Neuronal stem cell (in vitro differentiated cells): Measurements from ENCODE around the gene FFAR4.

Experiments used
- DNase-seq: peaks from one replicate; pipeline ENCODE4 v3.0.0-alpha.2; 2013; ENCODE audit warnings: low spot score
- H2AFZ ChIP-seq: one replicate; pipeline ENCODE4 v1.6.1; 2013; ENCODE audit warnings: mild to moderate bottlenecking, low read length, inconsistent platforms
- H2AK5ac ChIP-seq: 2 replicates; pipeline ENCODE4 v1.6.1; 2013; ENCODE audit warnings: low read depth, mild to moderate bottlenecking, inconsistent platforms, low read length, moderate library complexity, mixed read lengths
- H2BK120ac ChIP-seq: 2 replicates; pipeline ENCODE4 v1.6.1; 2013; ENCODE audit warnings: low read depth, mild to moderate bottlenecking, inconsistent platforms, low read length, moderate library complexity, mixed read lengths
- H2BK12ac ChIP-seq: one replicate; pipeline ENCODE4 v1.6.1; 2013; ENCODE audit warnings: low read length, inconsistent platforms
- H2BK15ac ChIP-seq: 2 replicates; pipeline ENCODE4 v1.6.1; 2013; ENCODE audit warnings: mild to moderate bottlenecking, low read length, inconsistent platforms, mixed read lengths
- H2BK5ac ChIP-seq: one replicate; pipeline ENCODE4 v1.6.1; 2013; ENCODE audit warnings: inconsistent platforms, mild to moderate bottlenecking, low read length, moderate library complexity
- H3K14ac ChIP-seq: one replicate; pipeline ENCODE4 v1.6.1; 2013; ENCODE audit warnings: low read length, inconsistent platforms
- H3K18ac ChIP-seq: 2 replicates; pipeline ENCODE4 v1.6.1; 2013; ENCODE audit warnings: low read length, inconsistent platforms
- H3K23ac ChIP-seq: 2 replicates; pipeline ENCODE4 v1.6.1; 2013; ENCODE audit warnings: low read depth, mild to moderate bottlenecking, mixed read lengths, low read length, inconsistent platforms; ENCODE audit not compliant: poor library complexity
- H3K27ac ChIP-seq: replicated peaks from 3 replicates; pipeline ENCODE4 v1.5.1; 2013; ENCODE audit warnings: low read length, inconsistent platforms
- H3K27me3 ChIP-seq, 3 experiments: 2 replicates each; pipeline ENCODE4 v1.6.1; 2013; ENCODE audit warnings: low read length in 3 of 3, mild to moderate bottlenecking in 2 of 3, inconsistent platforms in 1 of 3, low read depth in 1 of 3, mixed read lengths in 1 of 3, moderate library complexity in 1 of 3; ENCODE audit not compliant: control insufficient read depth in 3 of 3, insufficient read depth in 3 of 3
- H3K36me3 ChIP-seq, 2 donors: replicated peaks in 1 of 2; 2 replicates each; pipeline ENCODE4 v1.6.1; 2013; ENCODE audit warnings: low read length in 2 of 2; ENCODE audit not compliant: control insufficient read depth in 2 of 2, insufficient read depth in 2 of 2
- H3K4ac ChIP-seq: 2 replicates; pipeline ENCODE4 v1.6.1; 2013; ENCODE audit warnings: inconsistent platforms, mild to moderate bottlenecking, low read length, moderate library complexity
- H3K4me1 ChIP-seq, 2 donors: 1 replicate in 1 of 2; 2 replicates in 1 of 2; pipeline ENCODE4 v1.6.1; 2013; ENCODE audit warnings: low read length in 2 of 2, low read depth in 1 of 2; ENCODE audit not compliant: control insufficient read depth in 2 of 2, insufficient read depth in 1 of 2
- H3K4me2 ChIP-seq: one replicate; pipeline ENCODE4 v1.6.1; 2013; ENCODE audit warnings: mild to moderate bottlenecking, low read length, inconsistent platforms; ENCODE audit not compliant: insufficient read depth, poor library complexity, severe bottlenecking
- H3K4me3 ChIP-seq, 2 donors: 2 replicates each; pipeline ENCODE4 v1.5.1; 2013; ENCODE audit warnings: low read length in 2 of 2, mild to moderate bottlenecking in 2 of 2, inconsistent platforms in 1 of 2, moderate library complexity in 1 of 2
- H3K79me1 ChIP-seq: one replicate; pipeline ENCODE4 v1.6.1; 2013; ENCODE audit warnings: low read depth, mild to moderate bottlenecking, inconsistent platforms, low read length, moderate library complexity
- H3K9ac ChIP-seq: one replicate; pipeline ENCODE4 v1.6.1; 2013; ENCODE audit warnings: mild to moderate bottlenecking, low read depth, low read length, inconsistent platforms; ENCODE audit not compliant: poor library complexity
- H3K9me3 ChIP-seq, 2 donors: replicated peaks in 1 of 2; 2 replicates each; pipeline versions ENCODE3 to v1.6.1; 2013; ENCODE audit warnings: low read length in 2 of 2, mild to moderate bottlenecking in 2 of 2, inconsistent platforms in 1 of 2, low read depth in 1 of 2, mixed read lengths in 1 of 2, moderate library complexity in 1 of 2; ENCODE audit not compliant: control insufficient read depth in 2 of 2, insufficient read depth in 1 of 2
- H4K8ac ChIP-seq: one replicate; pipeline ENCODE4 v1.6.1; 2013; ENCODE audit warnings: low read depth, mild to moderate bottlenecking, inconsistent platforms, low read length, moderate library complexity
- H4K91ac ChIP-seq: one replicate; pipeline ENCODE4 v1.6.1; 2013; ENCODE audit warnings: low read length, low read depth, mild to moderate bottlenecking, inconsistent platforms; ENCODE audit not compliant: poor library complexity
- WGBS, 2 donors: extraction: QIAGEN DNeasy Blood & Tissue Kit; methylation state at CpG; one replicate each; pipeline ENCODE4 v1.1.7; 2013; ENCODE audit warnings: missing lambda C conversion rate in 2 of 2, mixed read lengths in 1 of 2; ENCODE audit not compliant: insufficient read length in 2 of 2, insufficient replicate concordance in 1 of 2; ENCODE audit errors: extremely low coverage in 2 of 2; 5-methylcytosine and 5-hydroxymethylcytosine counted together

The FFAR4 gene

GRCh38 chr10:93548376-93549071 lies 17.9 kb upstream of the FFAR4 start:
- Histone ChIP-seq H2BK120ac (no peak overlapping the region), H3K14ac (no peak overlapping the region), H3K4me1 (peaks cover 0 to 2% of the 10 kb centered on the region in 2 donors), H3K23ac (no peak overlapping the region), H2AFZ (no peak overlapping the region), H2BK15ac (no peak overlapping the region), H2BK5ac (no peak overlapping the region), H3K27ac (no peak overlapping the region), H4K8ac (no peak overlapping the region), H4K91ac (no peak overlapping the region), H3K36me3 (no peaks in the 10 kb centered on the region), H2BK12ac (no peak overlapping the region), H2AK5ac (no peak overlapping the region), H3K18ac (no peak overlapping the region), H3K4me3 (no peak overlapping the region), H3K9me3 (peaks cover 0 to 2% of the 10 kb centered on the region in 2 donors), H3K27me3 (peaks cover 0 to 3% (median 0%) of the 10 kb centered on the region in 3 experiments), H3K79me1 (no peaks in the 10 kb centered on the region), H3K9ac (no peak overlapping the region), H3K4ac (no peak overlapping the region), H3K4me2 (no peak overlapping the region)
- no peak for DNase-seq
- no CpG with 5 or more reads among the region's 5 CpGs for WGBS, 2 donors

- no peak for DNase-seq
- peaks cover 0 to 3% (median 0%) of the 10 kb centered on the region in 3 experiments for H3K27me3 ChIP-seq
- no peak overlapping the region for H3K23ac ChIP-seq
- no peak overlapping the region for H3K18ac ChIP-seq
- H3K4me2 ChIP-seq, result no peak overlapping the region
- no peak overlapping the region for H2BK120ac ChIP-seq
- no CpG with 5 or more reads among the region's 4 CpGs for WGBS, 2 donors
- no peak overlapping the region for H3K4ac ChIP-seq
- no peak overlapping the region for H4K8ac ChIP-seq
- H3K27ac ChIP-seq, result no peak overlapping the region
- no peak overlapping the region for H2BK15ac ChIP-seq
- H3K79me1 ChIP-seq, result no peaks in the 10 kb centered on the region
- H3K36me3 ChIP-seq, result no peaks in the 10 kb centered on the region
- no peak overlapping the region for H2AK5ac ChIP-seq
- no peak overlapping the region for H3K4me3 ChIP-seq
- no peak overlapping the region for H3K14ac ChIP-seq
- H2BK5ac ChIP-seq, result no peak overlapping the region
- peaks cover 0 to 4% of the 10 kb centered on the region in 2 donors for H3K4me1 ChIP-seq
- peaks cover 0 to 2% of the 10 kb centered on the region in 2 donors for H3K9me3 ChIP-seq
- H2BK12ac ChIP-seq, result no peak overlapping the region
- no peak overlapping the region for H4K91ac ChIP-seq
- no peak overlapping the region for H3K9ac ChIP-seq
- H2AFZ ChIP-seq, result no peak overlapping the region
Measured at GRCh38 chr10:93550606-93551005, 15.9 kb upstream of the FFAR4 start.

GRCh38 chr10:93552780-93553179 lies 13.7 kb upstream of the FFAR4 start:
- WGBS, 2 donors, result no CpG with 5 or more reads among the region's 3 CpGs
- H3K4me1 ChIP-seq, result peaks cover 0 to 4% of the 10 kb centered on the region in 2 donors
- no peak overlapping the region for H3K9ac ChIP-seq
- H3K27me3 ChIP-seq, result peaks cover 0 to 3% (median 0%) of the 10 kb centered on the region in 3 experiments
- H3K14ac ChIP-seq, result no peak overlapping the region
- no peak overlapping the region for H3K23ac ChIP-seq
- no peak overlapping the region for H2AK5ac ChIP-seq
- no peak overlapping the region for H4K91ac ChIP-seq
- no peak overlapping the region for H2BK15ac ChIP-seq
- no peak overlapping the region for H2BK5ac ChIP-seq
- no peak overlapping the region for H3K27ac ChIP-seq
- H3K4ac ChIP-seq, result no peak overlapping the region
- H3K79me1 ChIP-seq, result no peaks in the 10 kb centered on the region
- no peaks in the 10 kb centered on the region for H3K9me3 ChIP-seq
- H3K36me3 ChIP-seq, result no peaks in the 10 kb centered on the region
- H3K4me2 ChIP-seq, result no peak overlapping the region
- no peak overlapping the region for H3K18ac ChIP-seq
- no peak overlapping the region for H2AFZ ChIP-seq
- no peak overlapping the region for H4K8ac ChIP-seq
- no peak overlapping the region for H3K4me3 ChIP-seq
- no peak overlapping the region for H2BK12ac ChIP-seq
- no peak overlapping the region for H2BK120ac ChIP-seq
- DNase-seq, result no peak

GRCh38 chr10:93553482-93554315 lies 12.8 kb upstream of the FFAR4 start:
- Histone ChIP-seq H4K91ac (no peak overlapping the region), H3K9me3 (no peaks in the 10 kb centered on the region), H3K14ac (no peak overlapping the region), H3K4me3 (no peak overlapping the region), H3K79me1 (no peaks in the 10 kb centered on the region), H2BK5ac (no peak overlapping the region), H3K27me3 (peaks cover 0 to 10% (median 0%) of the 10 kb centered on the region in 3 experiments), H3K27ac (no peak overlapping the region), H3K18ac (no peak overlapping the region), H3K4me1 (peaks cover 0 to 2% of the 10 kb centered on the region in 2 donors), H2BK12ac (no peak overlapping the region), H2AFZ (peak overlapping the region; percentile 70), H4K8ac (no peak overlapping the region), H2BK15ac (no peak overlapping the region), H2BK120ac (no peak overlapping the region), H3K4me2 (no peak overlapping the region), H2AK5ac (no peak overlapping the region), H3K4ac (no peak overlapping the region), H3K9ac (no peak overlapping the region), H3K36me3 (no peaks in the 10 kb centered on the region), H3K23ac (no peak overlapping the region)
- WGBS, 2 donors, result no CpG with 5 or more reads among the region's 8 CpGs
- DNase-seq, result no peak
